Stomach (tissue), 9 donors: Measurements from ENCODE around the gene LDLRAD3. TPM values are rescaled to one million over a fixed set of nuclear protein-coding genes. Genes with fewer than 3 reads are reported as not detected.

Experiments used
- DNase-seq, 2 donors: peaks; one replicate each; pipeline versions ENCODE4 v3.0.0 to v3.0.0-alpha.2; 2013 to 2019
- H3K27ac ChIP-seq, 5 donors: fragments of 200-600 bp in 4 of 5; sonication (generic) in 4 of 5; one replicate each; pipeline ENCODE4 v1.5.1; 2013 to 2019; ENCODE audit warnings: mild to moderate bottlenecking in 1 of 5, moderate library complexity in 1 of 5
- H3K27me3 ChIP-seq, 3 donors: fragments of 200-600 bp; sonication (generic); one replicate each; pipeline ENCODE4 v1.5.1; 2017 to 2019; ENCODE audit warnings: mixed run types in 1 of 3
- H3K36me3 ChIP-seq, 4 donors: fragments of 200-600 bp; sonication (generic); 1 replicate in 3 of 4; 2 replicates in 1 of 4; pipeline ENCODE4 v1.5.1; 2016 to 2019
- H3K4me1 ChIP-seq, 4 donors: fragments of 200-600 bp; sonication (generic); one replicate each; pipeline ENCODE4 v1.5.1; 2016 to 2019
- H3K4me3 ChIP-seq, 4 donors: fragments of 200-600 bp; sonication (generic) in 3 of 4; one replicate each; pipeline ENCODE4 v1.5.1; 2016 to 2019; ENCODE audit warnings: mild to moderate bottlenecking in 1 of 4
- H3K9me3 ChIP-seq, 4 donors: fragments of 200-600 bp; sonication (generic); one replicate each; pipeline ENCODE4 v1.5.1; 2016 to 2019
- EP300 ChIP-seq: sonication (generic); formaldehyde crosslinking; IDR thresholded peaks from one replicate; pipeline ENCODE4 v1.6.1; 2017; ENCODE audit warnings: antibody characterized with exemption
- POLR2A ChIP-seq, 4 donors: fragments of 450-650 bp; IDR thresholded peaks; one replicate each; pipeline ENCODE4 v1.6.1; 2016; ENCODE audit warnings: antibody characterized with exemption in 4 of 4, control low read depth in 2 of 4, mild to moderate bottlenecking in 1 of 4, moderate library complexity in 1 of 4
- POLR2AphosphoS5 ChIP-seq, 3 donors: sonication (generic); formaldehyde crosslinking; IDR thresholded peaks; one replicate each; pipeline ENCODE4 v1.6.1; 2016; ENCODE audit warnings: antibody characterized with exemption in 3 of 3
- WGBS, 5 donors: extraction: QIAGEN DNeasy Blood & Tissue Kit in 3 of 5; methylation state at CpG; one replicate each; pipeline versions ENCODE4 v1.1.5 to v1.1.7; 2013 to 2018; 5-methylcytosine and 5-hydroxymethylcytosine counted together
- intact Hi-C: fragments of 100-400 bp; cut with DNase I; formaldehyde crosslinking; loops from one replicate; pipeline ENCODE4 v1.15.1; 2023; ENCODE audit warnings: low total_unique reads
- polyA plus RNA-seq, 3 donors: library from polyadenylated mRNA; stranded (reverse); fragments of 200-250 nt; gene quantifications; one replicate each; pipeline ENCODE4 v1.2.3, GENCODE V29; 2013
- total RNA-seq, 5 donors: library from RNA; depleted of rRNA; stranded (reverse); fragments of >200 nt; gene quantifications; one replicate each; pipeline versions ENCODE4 v1.1.0 to v1.2.3, GENCODE V29; 2014 to 2016
- TF ChIP-seq, protein P1 (sequence below), 7 experiments: fragments of 450-650 bp in 4 of 7; fragments of 200-600 bp in 3 of 7; sonication (generic) in 3 of 7; IDR thresholded peaks; one replicate each; pipeline ENCODE4 v1.5.1; 2016 to 2019; ENCODE audit warnings: antibody characterized with exemption in 7 of 7, control low read depth in 2 of 7, mild to moderate bottlenecking in 1 of 7
- donor health status: healthy with polysubstance abuse.
- donor health status: Bipolar disorder and iron deficiency.
- donor health status: healthy.

LDLRAD3 gene
- total and polyA plus RNA-seq, 8 donors, result 2.0 to 22.8 (median 7.9) TPM

DNA sequence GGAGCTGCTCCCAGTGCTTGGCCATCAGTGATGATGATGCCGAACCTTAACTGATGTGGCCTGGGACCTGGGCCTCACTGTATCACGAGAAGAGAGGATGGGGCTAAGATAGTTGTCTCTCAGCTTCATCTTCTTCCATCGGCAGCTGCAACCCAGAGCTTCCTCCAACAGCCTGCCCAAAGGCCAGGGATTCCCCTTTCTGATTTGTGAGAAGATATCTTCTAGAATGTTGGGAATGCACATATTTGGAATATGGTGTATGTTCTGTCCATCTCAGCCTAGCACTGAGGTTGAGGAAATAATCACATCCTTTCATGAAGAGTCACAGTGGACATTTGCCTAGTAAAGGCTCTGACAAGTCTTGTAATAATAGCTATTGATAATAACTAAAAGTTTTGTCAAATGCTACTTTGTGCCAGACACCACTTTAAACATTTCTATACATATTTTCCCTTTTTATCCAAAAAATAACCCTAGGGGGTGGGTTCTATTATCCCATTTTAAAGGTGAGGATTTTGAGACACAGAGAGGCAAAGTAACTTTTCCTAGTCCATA lies 272.3 kb downstream of the LDLRAD3 start:
- no peak for TF ChIP-seq POLR2AphosphoS5 (IDR thresholded peaks at IDR 0.05)
- no peak for TF ChIP-seq POLR2A (IDR thresholded peaks at IDR 0.05)
- TF ChIP-seq EP300, result no peak
- TF ChIP-seq, protein P1, sequence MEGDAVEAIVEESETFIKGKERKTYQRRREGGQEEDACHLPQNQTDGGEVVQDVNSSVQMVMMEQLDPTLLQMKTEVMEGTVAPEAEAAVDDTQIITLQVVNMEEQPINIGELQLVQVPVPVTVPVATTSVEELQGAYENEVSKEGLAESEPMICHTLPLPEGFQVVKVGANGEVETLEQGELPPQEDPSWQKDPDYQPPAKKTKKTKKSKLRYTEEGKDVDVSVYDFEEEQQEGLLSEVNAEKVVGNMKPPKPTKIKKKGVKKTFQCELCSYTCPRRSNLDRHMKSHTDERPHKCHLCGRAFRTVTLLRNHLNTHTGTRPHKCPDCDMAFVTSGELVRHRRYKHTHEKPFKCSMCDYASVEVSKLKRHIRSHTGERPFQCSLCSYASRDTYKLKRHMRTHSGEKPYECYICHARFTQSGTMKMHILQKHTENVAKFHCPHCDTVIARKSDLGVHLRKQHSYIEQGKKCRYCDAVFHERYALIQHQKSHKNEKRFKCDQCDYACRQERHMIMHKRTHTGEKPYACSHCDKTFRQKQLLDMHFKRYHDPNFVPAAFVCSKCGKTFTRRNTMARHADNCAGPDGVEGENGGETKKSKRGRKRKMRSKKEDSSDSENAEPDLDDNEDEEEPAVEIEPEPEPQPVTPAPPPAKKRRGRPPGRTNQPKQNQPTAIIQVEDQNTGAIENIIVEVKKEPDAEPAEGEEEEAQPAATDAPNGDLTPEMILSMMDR (IDR thresholded peaks at IDR 0.05), result no peak
- Histone ChIP-seq H3K36me3 (no peaks in the 10 kb centered on the region), H3K4me3 (no peak overlapping the region), H3K4me1 (no peaks in the 10 kb centered on the region), H3K27me3 (no peaks in the 10 kb centered on the region), H3K27ac (no peak overlapping the region), H3K9me3 (peaks cover 0 to 14% (median 9%) of the 10 kb centered on the region in 4 donors)
- no peak for DNase-seq
- intact Hi-C loops, result no loop called here
- 79 to 95% (median 81%) methylated on average over 3 of the region's 3 CpGs for WGBS, 5 donors

DNA sequence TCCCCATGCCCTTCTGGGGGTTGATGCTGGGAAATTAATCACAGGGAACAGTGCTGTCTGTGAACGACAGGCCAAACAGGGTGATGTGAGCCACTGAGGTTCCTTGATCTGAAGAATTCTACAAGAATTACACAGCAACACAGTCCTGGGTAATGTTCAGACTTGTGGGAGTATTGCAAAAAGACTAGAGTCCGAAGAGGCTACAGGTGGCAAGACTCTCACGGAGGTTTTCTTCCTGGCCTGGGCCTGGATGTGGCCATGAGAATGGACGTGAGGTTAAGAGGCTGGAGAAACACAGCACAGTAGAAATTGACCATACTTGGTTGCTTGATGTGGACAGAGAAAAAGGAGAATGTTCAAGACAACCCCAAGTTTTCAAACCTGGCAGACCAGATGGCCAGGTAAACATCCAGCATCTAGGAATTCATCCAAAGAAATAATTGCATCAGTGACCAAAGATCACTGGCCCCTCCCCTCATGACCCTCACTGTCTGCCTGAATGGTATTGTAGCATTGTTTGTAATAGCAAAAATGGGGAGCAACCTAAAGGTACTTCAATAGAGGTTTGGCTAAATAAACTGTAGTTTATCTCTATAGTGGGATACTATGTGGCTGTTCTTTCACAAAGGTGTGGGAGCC lies 274.5 kb downstream of the LDLRAD3 start:
- 91 to 93% (median 93%) methylated on average over 4 of the region's 4 CpGs for WGBS, 5 donors
- H3K27me3 ChIP-seq, result no peaks in the 10 kb centered on the region
- H3K4me1 ChIP-seq, result peaks cover 0 to 10% (median 3%) of the 10 kb centered on the region in 4 donors
- H3K36me3 ChIP-seq, result no peaks in the 10 kb centered on the region
- peaks cover 0 to 14% (median 9%) of the 10 kb centered on the region in 4 donors for H3K9me3 ChIP-seq
- DNase-seq, result no peak
- no peak overlapping the region for H3K4me3 ChIP-seq
- H3K27ac ChIP-seq, result no peak overlapping the region
- TF ChIP-seq POLR2A (IDR thresholded peaks at IDR 0.05) (no peak), EP300 (no peak), POLR2AphosphoS5 (IDR thresholded peaks at IDR 0.05) (no peak)
- TF ChIP-seq, protein P1 (IDR thresholded peaks at IDR 0.05), result no peak
- intact Hi-C loops, result no loop called here

DNA sequence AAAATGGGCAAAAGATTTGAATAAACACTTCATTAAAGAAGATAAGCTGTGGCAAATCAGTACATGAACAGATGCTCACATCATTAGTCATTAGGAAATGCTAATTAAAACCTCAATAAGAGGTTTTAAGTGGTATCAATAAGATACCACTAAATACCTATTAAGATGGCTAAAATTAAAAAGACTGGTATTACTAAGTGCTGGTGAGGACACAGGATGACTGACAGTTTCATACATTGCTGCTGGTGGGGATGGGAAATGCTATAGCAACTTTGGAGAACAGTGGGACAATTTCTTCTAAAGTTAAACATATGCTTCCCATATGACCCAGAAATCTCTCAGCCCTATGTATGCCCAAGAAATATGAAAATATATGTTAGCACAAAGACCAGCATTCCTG lies 276.1 kb downstream of the LDLRAD3 start:
- TF ChIP-seq POLR2AphosphoS5 (IDR thresholded peaks at IDR 0.05) (no peak), EP300 (no peak), POLR2A (IDR thresholded peaks at IDR 0.05) (no peak)
- TF ChIP-seq, protein P1 (IDR thresholded peaks at IDR 0.05), result no peak
- Histone ChIP-seq H3K36me3 (no peaks in the 10 kb centered on the region), H3K27me3 (no peaks in the 10 kb centered on the region), H3K27ac (no peak overlapping the region), H3K9me3 (peaks cover 0 to 14% (median 9%) of the 10 kb centered on the region in 4 donors), H3K4me1 (peaks cover 0 to 10% (median 5%) of the 10 kb centered on the region in 4 donors), H3K4me3 (no peak overlapping the region)
- no peak for DNase-seq
- intact Hi-C loops, result no loop called here

DNA sequence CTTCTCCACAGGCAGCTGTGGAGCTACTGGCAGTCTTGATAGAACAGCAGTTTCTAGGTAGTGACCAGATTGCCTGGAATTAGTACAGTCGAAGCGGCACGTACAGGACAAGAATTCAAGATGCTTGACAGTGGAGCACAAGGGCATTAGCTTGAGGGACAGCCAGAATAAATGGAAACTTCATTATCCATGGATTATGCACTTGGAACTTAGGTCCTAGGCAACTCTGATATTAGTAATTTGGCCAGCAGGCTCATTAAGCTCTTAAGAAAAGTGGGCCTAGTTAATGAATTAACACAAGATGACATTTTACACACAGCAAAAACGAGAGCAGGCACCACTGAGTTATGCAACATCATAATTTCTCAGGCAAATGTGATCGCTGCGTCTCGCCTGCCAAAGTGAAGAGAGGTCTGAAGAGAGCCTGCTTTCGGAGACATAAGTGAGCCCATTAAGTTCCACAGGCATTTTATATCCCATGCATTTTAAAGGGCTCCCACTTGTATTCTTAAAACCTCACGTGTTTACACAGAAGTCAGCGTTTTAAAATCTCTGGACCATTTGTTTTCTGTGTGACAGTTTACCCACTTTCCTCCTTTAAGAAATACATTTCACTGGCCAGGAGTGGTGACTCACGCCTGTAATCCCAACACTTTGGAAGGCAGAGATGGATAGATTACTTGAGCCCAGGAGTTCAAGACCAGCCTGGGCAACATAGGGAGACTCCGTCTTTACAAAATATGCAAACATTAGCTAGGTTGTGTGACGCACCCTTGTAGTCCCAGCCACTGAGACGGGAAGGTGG lies 279.2 kb downstream of the LDLRAD3 start:
- Histone ChIP-seq H3K9me3 (peaks cover 0 to 14% (median 9%) of the 10 kb centered on the region in 4 donors), H3K36me3 (peaks cover 0 to 4% (median 0%) of the 10 kb centered on the region in 4 donors), H3K27ac (peak overlapping the region in 2 of 5 donors; percentile 3 to 48), H3K27me3 (no peaks in the 10 kb centered on the region), H3K4me1 (peaks cover 0 to 10% (median 5%) of the 10 kb centered on the region in 4 donors), H3K4me3 (no peak overlapping the region)
- TF ChIP-seq POLR2AphosphoS5 (IDR thresholded peaks at IDR 0.05), result no peak
- no peak for TF ChIP-seq POLR2A (IDR thresholded peaks at IDR 0.05)
- TF ChIP-seq EP300, result no peak
- TF ChIP-seq, protein P1 (IDR thresholded peaks at IDR 0.05), result no peak
- peak in 1 of 2 donors; percentile 64 for DNase-seq
- WGBS, 5 donors, result 52 to 72% (median 66%) methylated on average over 14 of the region's 14 CpGs
- intact Hi-C loops, result no loop called here
